SK-N-SH treated with all-trans-retinoic acid at 6 μM for 48 hours (cell line): ENCODE results near the gene OR6T1.

Experiments
- ATAC-seq: fragments of 200-7000 bp; cut with Tn5 transposase; 3 replicates; pipeline ENCODE4 v1.9.1; 2020; ENCODE audit warnings: mild to moderate bottlenecking, moderate library complexity
- BACH2 ChIP-seq: fragments of 250-450 bp; sonication (Bioruptor Pico); IDR thresholded peaks from 2 replicates; pipeline ENCODE4 v1.9.0; 2021; ENCODE audit warnings: mild to moderate bottlenecking, borderline replicate concordance
- CSDC2 ChIP-seq: fragments of 250-450 bp; sonication (Bioruptor Pico); IDR thresholded peaks from 2 replicates; pipeline ENCODE4 v1.5.0; 2020; ENCODE audit warnings: mild to moderate bottlenecking, moderate library complexity
- ESRRG ChIP-seq: fragments of 250-450 bp; sonication (Bioruptor Pico); IDR thresholded peaks from 2 replicates; pipeline ENCODE4 v1.6.1; 2021; ENCODE audit warnings: mild to moderate bottlenecking
- OSR1 ChIP-seq: fragments of 250-450 bp; sonication (Bioruptor Pico); IDR thresholded peaks from 2 replicates; pipeline ENCODE4 v1.8.0; 2022; ENCODE audit warnings: moderate library complexity, mild to moderate bottlenecking, inconsistent platforms
- PPARA ChIP-seq: fragments of 250-450 bp; sonication (Bioruptor Pico); IDR thresholded peaks from 2 replicates; pipeline ENCODE4 v1.5.0; 2020; ENCODE audit warnings: mild to moderate bottlenecking, borderline replicate concordance
- SNAI2 ChIP-seq: fragments of 250-450 bp; sonication (Bioruptor Pico); IDR thresholded peaks from 2 replicates; pipeline ENCODE4 v1.5.0; 2020; ENCODE audit warnings: mild to moderate bottlenecking, moderate library complexity
- ZFP3 ChIP-seq: fragments of 250-450 bp; sonication (Bioruptor Pico); IDR thresholded peaks from 2 replicates; pipeline ENCODE4 v1.5.0; 2020; ENCODE audit warnings: mild to moderate bottlenecking, moderate library complexity
- ZFP30 ChIP-seq: fragments of 450-650 bp; formaldehyde crosslinking; IDR thresholded peaks from 2 replicates; pipeline ENCODE4 v1.5.0; 2022; ENCODE audit warnings: mild to moderate bottlenecking, moderate library complexity
- ZNF565 ChIP-seq: fragments of 450-650 bp; formaldehyde crosslinking; conservative IDR thresholded peaks from 2 replicates; pipeline ENCODE4 v1.5.0; 2020; ENCODE audit warnings: low read depth, mild to moderate bottlenecking, moderate library complexity
- ZNF70 ChIP-seq: fragments of 450-650 bp; formaldehyde crosslinking; IDR thresholded peaks from 2 replicates; pipeline ENCODE4 v1.5.0; 2020; ENCODE audit warnings: mild to moderate bottlenecking, moderate library complexity
- ZNF8 ChIP-seq: fragments of 450-650 bp; formaldehyde crosslinking; IDR thresholded peaks from 2 replicates; pipeline ENCODE4 v1.5.0; 2020; ENCODE audit warnings: mild to moderate bottlenecking, moderate library complexity
- TF ChIP-seq, protein P1 (sequence below): fragments of 250-450 bp; sonication (Bioruptor Pico); IDR thresholded peaks from 2 replicates; pipeline ENCODE4 v1.5.0; 2020; ENCODE audit warnings: mild to moderate bottlenecking, moderate library complexity
- TF ChIP-seq, protein P2 (sequence below): fragments of 250-450 bp; sonication (Bioruptor Pico); IDR thresholded peaks from 2 replicates; pipeline ENCODE4 v1.5.1; 2020; ENCODE audit warnings: low read depth, mild to moderate bottlenecking, moderate library complexity
- TF ChIP-seq, protein P3 (sequence below): fragments of 250-450 bp; sonication (Bioruptor Pico); IDR thresholded peaks from 2 replicates; pipeline ENCODE4 v1.8.0; 2021; ENCODE audit warnings: low read depth, mild to moderate bottlenecking, moderate library complexity, borderline replicate concordance

Gene OR6T1

DNA sequence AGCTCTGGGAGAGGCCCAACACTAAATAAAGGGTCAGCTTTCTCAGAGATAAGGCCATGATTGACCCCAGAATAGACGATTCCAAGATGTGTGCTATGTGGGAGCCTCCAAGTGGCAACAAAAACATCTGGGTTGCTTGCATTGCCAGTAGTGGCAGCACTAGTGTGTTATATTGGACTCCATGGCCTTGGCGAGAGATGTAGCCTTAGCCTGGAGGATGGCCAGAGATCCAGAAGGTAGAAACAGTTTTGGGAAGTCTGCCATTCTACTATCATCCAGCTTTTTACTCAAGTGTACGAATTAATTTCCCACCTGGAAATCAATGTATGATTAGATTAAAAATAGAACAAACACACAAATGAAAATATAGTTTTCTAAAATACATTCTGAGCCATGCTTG is 38.7 kb downstream of the OR6T1 start (continued):
- TF ChIP-seq ZFP3 (CRISPR knock-in tag) (no peak), ESRRG (CRISPR knock-in tag) (no peak), SNAI2 (CRISPR knock-in tag) (no peak)

DNA sequence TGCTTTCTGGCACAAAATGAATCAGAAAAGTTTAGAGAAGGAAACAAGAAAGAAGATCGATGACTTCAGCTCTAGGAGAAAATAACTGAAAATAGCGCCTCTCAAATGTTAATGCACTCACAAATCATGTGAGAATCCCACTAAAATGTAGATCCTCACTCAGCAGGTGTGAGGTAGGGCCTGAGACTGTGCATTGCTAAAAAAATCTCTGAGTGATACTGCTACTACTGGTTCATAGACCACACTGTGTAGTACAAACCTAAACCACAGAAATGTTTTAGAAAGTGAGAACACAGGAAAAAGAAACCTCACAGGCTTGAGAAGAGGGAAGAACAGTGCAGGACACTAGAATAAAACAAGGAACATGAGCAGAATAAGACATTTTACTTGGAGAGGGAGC is 39.7 kb downstream of the OR6T1 start:
- no peak for ATAC-seq
- TF ChIP-seq ZFP30 (CRISPR knock-in tag), result no peak
- TF ChIP-seq ZNF70, result no peak
- TF ChIP-seq ZFP3 (CRISPR knock-in tag), result no peak
- no peak for TF ChIP-seq PPARA (CRISPR knock-in tag)
- TF ChIP-seq ZNF8, result no peak
- TF ChIP-seq, protein P1, sequence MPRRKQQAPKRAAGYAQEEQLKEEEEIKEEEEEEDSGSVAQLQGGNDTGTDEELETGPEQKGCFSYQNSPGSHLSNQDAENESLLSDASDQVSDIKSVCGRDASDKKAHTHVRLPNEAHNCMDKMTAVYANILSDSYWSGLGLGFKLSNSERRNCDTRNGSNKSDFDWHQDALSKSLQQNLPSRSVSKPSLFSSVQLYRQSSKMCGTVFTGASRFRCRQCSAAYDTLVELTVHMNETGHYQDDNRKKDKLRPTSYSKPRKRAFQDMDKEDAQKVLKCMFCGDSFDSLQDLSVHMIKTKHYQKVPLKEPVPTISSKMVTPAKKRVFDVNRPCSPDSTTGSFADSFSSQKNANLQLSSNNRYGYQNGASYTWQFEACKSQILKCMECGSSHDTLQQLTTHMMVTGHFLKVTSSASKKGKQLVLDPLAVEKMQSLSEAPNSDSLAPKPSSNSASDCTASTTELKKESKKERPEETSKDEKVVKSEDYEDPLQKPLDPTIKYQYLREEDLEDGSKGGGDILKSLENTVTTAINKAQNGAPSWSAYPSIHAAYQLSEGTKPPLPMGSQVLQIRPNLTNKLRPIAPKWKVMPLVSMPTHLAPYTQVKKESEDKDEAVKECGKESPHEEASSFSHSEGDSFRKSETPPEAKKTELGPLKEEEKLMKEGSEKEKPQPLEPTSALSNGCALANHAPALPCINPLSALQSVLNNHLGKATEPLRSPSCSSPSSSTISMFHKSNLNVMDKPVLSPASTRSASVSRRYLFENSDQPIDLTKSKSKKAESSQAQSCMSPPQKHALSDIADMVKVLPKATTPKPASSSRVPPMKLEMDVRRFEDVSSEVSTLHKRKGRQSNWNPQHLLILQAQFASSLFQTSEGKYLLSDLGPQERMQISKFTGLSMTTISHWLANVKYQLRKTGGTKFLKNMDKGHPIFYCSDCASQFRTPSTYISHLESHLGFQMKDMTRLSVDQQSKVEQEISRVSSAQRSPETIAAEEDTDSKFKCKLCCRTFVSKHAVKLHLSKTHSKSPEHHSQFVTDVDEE (CRISPR knock-in tag), result no peak
- TF ChIP-seq CSDC2, result no peak

DNA sequence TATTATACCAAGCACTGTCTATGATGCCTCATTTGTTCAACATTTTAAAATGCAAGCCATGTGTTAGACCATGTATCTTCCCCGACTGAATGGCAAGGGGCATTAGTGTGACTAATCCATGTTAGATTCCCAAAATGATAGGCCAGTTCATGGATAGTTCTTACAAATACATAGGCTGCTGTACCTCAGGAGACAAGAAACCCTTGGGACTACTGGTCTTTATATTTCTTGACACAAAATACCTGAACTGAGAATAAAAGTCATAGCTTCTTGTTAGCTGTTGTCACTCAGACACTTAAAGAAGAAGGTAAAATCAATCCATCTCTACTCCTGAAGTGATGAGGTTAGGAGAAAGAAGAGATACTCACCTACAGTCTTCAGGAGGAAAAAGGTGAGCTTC is 41.8 kb downstream of the OR6T1 start, which contains the start of gene OR8D4:
TSS of gene OR8D4 (plus strand) at position 301 of the 400 bp plus-strand sequence. CDS start 4,265 bp downstream, outside the sequence.
- no peak for ATAC-seq
- no peak for TF ChIP-seq OSR1 (CRISPR knock-in tag)
- TF ChIP-seq ZNF70, result no peak
- no peak for TF ChIP-seq ZFP3 (CRISPR knock-in tag)
- TF ChIP-seq, protein P2, sequence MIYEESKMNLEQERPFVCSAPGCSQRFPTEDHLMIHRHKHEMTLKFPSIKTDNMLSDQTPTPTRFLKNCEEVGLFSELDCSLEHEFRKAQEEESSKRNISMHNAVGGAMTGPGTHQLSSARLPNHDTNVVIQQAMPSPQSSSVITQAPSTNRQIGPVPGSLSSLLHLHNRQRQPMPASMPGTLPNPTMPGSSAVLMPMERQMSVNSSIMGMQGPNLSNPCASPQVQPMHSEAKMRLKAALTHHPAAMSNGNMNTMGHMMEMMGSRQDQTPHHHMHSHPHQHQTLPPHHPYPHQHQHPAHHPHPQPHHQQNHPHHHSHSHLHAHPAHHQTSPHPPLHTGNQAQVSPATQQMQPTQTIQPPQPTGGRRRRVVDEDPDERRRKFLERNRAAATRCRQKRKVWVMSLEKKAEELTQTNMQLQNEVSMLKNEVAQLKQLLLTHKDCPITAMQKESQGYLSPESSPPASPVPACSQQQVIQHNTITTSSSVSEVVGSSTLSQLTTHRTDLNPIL (CRISPR knock-in tag), result no peak
- TF ChIP-seq ZNF565, result no peak
- TF ChIP-seq, protein P3, sequence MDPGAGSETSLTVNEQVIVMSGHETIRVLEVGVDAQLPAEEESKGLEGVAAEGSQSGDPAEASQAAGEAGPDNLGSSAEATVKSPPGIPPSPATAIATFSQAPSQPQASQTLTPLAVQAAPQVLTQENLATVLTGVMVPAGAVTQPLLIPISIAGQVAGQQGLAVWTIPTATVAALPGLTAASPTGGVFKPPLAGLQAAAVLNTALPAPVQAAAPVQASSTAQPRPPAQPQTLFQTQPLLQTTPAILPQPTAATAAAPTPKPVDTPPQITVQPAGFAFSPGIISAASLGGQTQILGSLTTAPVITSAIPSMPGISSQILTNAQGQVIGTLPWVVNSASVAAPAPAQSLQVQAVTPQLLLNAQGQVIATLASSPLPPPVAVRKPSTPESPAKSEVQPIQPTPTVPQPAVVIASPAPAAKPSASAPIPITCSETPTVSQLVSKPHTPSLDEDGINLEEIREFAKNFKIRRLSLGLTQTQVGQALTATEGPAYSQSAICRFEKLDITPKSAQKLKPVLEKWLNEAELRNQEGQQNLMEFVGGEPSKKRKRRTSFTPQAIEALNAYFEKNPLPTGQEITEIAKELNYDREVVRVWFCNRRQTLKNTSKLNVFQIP, result no peak

DNA sequence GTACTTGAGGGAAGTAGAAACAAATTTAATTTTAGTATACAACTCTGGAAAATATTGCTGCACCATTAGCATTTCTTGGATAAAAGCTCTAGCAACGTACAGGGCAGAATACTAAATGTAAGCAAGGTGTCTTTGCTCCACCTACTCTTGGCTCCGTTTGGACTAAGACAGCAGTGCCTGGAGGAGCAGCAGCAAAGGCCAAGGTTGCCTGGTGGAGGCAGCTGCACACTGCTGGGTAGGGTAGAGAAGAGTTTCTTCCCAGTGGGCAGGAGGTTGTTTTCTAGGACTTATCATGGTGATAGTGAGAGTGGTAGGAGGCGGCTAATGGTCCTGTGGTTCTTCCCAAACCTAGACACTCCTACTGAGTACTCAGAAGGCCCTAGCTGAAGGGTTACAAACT is 43.8 kb downstream of the OR6T1 start:
- no peak for TF ChIP-seq BACH2 (CRISPR knock-in tag)
- no peak for TF ChIP-seq ESRRG (CRISPR knock-in tag)
- no peak for ATAC-seq
